GM19193 (cell line): ENCODE measurements around the gene EHBP1.

ENCODE experiments used
- POLR2A ChIP-seq: IDR thresholded peaks from 4 replicates; pipeline ENCODE4 v1.6.1; 2011; ENCODE audit not compliant: insufficient read depth, insufficient read length; ENCODE audit errors: extremely low read depth

Gene EHBP1

GRCh38 chr2:63092857-63093256 is 387.3 kb downstream of the EHBP1 start:
- no peak for TF ChIP-seq POLR2A

- TF ChIP-seq POLR2A: no peak
Measured at GRCh38 chr2:63093502-63093901, 388.0 kb downstream of the EHBP1 start.
